ENCODE results near the gene MRFAP1L1. TPM values are rescaled to one million over a fixed set of nuclear protein-coding genes. Genes with fewer than 3 reads are reported as not detected.

MRFAP1L1 gene
- total RNA-seq, 1 experiment from 2014 or later: 57.7 TPM

GRCh38 chr4:6687947-6688878, 21.5 kb downstream of the MRFAP1L1 start:
- Histone ChIP-seq H3T11ph (ENCODE audit: low read length) (no peak overlapping the region), H3K4ac (ENCODE audit: low read depth, low read length) (no peak overlapping the region), H3K79me1 (ENCODE audit: insufficient read depth, low read depth, low read length, poor library complexity, severe bottlenecking) (no peaks in the 10 kb centered on the region), H2BK120ac (ENCODE audit: low read depth, low read length, poor library complexity, severe bottlenecking) (no peak overlapping the region), H3K4me1 (ENCODE audit: insufficient read depth, low read length) (no peaks in the 10 kb centered on the region; the same call in 1 of the 2 replicates), H3K4me2 (ENCODE audit: insufficient read depth, insufficient read length, low read length) (no peak overlapping the region), H2BK12ac (ENCODE audit: insufficient read length, low read depth, low read length) (no peak overlapping the region), H3K23me2 (ENCODE audit: insufficient read length, low read depth, low read length, poor library complexity, severe bottlenecking) (no peaks in the 10 kb centered on the region), H3K23ac (ENCODE audit: insufficient read length, low read depth, low read length) (no peak overlapping the region), H4K8ac (replicated peaks; ENCODE audit: insufficient read length, low read depth, low read length) (no peak overlapping the region), H3K27me3 (ENCODE audit: insufficient read depth, low read length) (no peaks in the 10 kb centered on the region), H3K56ac (ENCODE audit: insufficient read length, low read depth, low read length) (no peak overlapping the region), H3K9ac (ENCODE audit: extremely low read depth, insufficient read length, low read length) (no peak overlapping the region), H2BK5ac (ENCODE audit: insufficient read length, low read length) (no peak overlapping the region), H3K18ac (ENCODE audit: insufficient read length, low read depth, low read length) (no peak overlapping the region), H3K79me2 (ENCODE audit: insufficient read depth, low read length) (no peaks in the 10 kb centered on the region), H3K9me3 (ENCODE audit: control insufficient read depth, low read depth, low read length) (no peaks in the 10 kb centered on the region), H2BK15ac (ENCODE audit: low read depth, low read length) (no peak overlapping the region), H3K14ac (ENCODE audit: insufficient read depth, low read length) (no peak overlapping the region; the same call in 1 of the 2 replicates), H2AFZ (ENCODE audit: low read length) (no peak overlapping the region), H3K27ac (ENCODE audit: insufficient read length, low read depth, low read length) (no peak overlapping the region), H4K20me1 (ENCODE audit: control insufficient read depth, insufficient read depth, insufficient read length) (no peaks in the 10 kb centered on the region), H4K5ac (ENCODE audit: insufficient read length, low read depth, low read length) (no peak overlapping the region), H2BK20ac (ENCODE audit: low read depth, low read length, poor library complexity, severe bottlenecking) (no peak overlapping the region), H4K91ac (ENCODE audit: insufficient read length, low read depth, low read length) (no peak overlapping the region), H2AK5ac (ENCODE audit: insufficient read length, low read length) (no peak overlapping the region)
- peaks cover 24% of the 10 kb centered on the region for H3K27me3 Mint-ChIP-seq (ENCODE audit: low read depth)
- H3K4me3 Mint-ChIP-seq: no peak overlapping the region
- H3K9me3 Mint-ChIP-seq: peaks cover 14 to 15% of the 10 kb centered on the region in 2 experiments
- peak; percentile 46; the same call in 2 of the 3 replicates for TF ChIP-seq CTCF (conservative IDR thresholded peaks at IDR 0.05)
- peak overlapping the region in 1 of 3 experiments; percentile 95; a peak in 1 of 7 replicates for H3K27ac Mint-ChIP-seq
- H3K36me3 Mint-ChIP-seq (ENCODE audit: insufficient read depth in 1 of 3, low read depth in 3 of 3): peaks cover 0 to 15% (median 6%) of the 10 kb centered on the region in 3 experiments; a peak in 6 of 7 replicates
- peak; percentile 58 for DNase-seq
- H3K4me1 Mint-ChIP-seq: peaks cover 14 to 26% of the 10 kb centered on the region in 2 experiments
- WGBS (ENCODE audit: extremely low coverage, insufficient read length, low lambda C conversion rate): no CpG with 5 or more reads among the region's 24 CpGs
